GM21515 (cell line): ENCODE measurements around the gene MEIS2.

Source experiments
- ATAC-seq: cut with Tn5 transposase; IDR thresholded peaks from one replicate; pipeline ENCODE4 v1.9.1; 2021; ENCODE audit not compliant: unreplicated experiment

MEIS2 gene

DNA sequence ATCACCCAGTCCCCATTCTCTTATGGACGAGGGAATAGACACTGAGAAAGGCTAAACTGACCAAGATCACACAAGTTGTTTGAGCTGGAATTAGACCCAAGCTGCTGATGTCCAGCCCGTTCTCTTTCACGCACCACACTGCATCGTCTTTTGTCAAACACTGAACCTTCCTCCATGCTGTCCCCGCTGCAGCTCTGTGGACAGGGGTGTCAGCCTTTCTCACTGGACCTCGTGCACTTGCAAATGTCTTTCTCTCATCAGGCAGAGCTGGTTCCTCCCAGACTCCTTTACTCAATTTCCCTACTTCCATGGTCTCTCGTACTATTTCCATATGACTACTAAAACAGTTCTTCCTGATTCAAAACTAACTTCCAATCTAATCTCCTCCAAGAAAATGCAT, 161.6 kb downstream of the MEIS2 start:
- no peak for ATAC-seq

DNA sequence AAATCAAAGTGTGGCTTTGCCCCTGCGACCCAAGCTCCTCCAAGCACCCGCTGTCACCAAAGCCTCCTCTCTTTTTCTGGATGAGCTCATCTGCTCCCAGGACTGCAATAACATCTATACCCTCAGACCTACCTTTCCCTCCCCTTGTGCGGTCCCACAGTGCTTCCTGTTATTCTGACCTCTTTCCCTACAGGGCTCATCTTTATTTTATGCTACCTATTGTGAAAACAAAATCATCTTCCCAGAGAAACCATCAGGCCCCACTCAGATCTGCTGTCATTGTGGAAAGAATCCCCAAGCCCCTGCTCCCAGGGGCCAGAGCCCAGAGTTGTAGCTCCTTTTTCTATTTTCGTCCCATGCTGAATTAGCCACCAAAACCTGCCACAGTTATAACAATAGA, 162.2 kb downstream of the MEIS2 start:
- no peak for ATAC-seq

DNA sequence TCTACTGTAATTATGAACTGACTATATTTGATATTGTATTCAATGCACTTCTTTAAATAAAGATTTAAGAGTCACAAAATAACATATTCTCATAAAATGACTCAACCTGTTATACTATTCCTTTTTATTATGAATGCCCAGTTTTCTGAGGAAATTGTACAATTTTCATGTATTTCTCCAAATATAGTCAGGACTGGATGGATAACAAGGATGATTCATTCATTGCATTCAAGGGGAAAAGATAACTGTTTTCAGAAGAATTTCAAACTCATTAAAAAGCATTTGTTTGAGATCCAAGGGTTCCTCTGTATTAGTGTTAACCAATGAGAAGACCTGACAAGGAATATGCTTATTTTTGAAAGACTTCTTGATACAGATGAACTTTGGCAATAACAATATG, 163.7 kb downstream of the MEIS2 start:
- no peak for ATAC-seq

DNA sequence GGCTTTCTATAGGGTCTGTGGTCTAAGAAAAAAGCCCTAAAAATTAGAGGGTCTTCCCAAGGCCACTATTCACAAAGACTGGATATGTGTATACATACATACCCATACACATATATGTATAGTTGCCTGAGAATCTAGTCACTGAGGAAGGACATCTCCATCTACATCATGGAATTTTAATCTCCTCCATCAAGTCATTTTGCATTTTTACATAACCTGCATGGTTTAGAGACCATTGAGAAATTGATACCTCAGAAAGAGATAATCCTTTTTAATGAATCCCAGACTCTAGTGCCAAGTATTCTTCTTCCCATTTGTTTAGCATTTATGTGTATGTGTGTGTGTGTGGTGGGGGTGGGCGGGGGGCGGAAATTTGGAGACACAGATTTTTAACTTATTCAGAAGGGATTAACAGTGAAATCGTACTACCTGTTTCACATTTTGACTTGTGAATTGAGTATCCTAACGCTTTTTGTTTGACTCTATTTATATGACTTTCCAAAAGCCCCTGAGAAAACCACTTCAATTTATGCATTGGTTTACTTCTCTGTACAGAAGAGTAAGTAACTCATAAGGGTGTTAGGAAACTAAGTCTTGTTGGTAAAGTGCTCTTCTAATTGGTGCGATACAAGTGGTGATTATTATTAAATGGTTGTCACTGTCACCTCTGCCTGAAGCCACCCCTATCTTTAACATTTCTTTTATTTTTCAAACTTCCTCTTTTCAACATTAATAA, 166.9 kb downstream of the MEIS2 start:
- no peak for ATAC-seq

DNA sequence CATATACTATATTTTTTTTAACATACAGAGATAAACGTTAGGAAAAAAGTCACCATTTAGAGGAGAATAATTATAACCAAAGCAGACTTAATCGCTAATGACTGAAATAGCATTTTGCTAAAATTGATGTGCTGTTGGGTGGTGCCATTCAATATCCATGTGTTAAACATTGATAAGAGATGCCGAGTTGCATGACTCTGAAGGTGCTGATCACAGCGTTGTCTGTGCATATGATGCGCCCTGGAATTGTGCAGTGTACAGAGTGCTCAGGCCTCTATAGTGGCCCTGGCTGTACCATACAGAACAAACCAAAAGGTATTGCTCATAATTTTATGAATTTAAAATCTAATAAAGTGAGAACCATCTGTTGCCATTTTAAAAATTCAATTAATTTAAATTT, 168.3 kb downstream of the MEIS2 start:
- ATAC-seq = no peak

DNA sequence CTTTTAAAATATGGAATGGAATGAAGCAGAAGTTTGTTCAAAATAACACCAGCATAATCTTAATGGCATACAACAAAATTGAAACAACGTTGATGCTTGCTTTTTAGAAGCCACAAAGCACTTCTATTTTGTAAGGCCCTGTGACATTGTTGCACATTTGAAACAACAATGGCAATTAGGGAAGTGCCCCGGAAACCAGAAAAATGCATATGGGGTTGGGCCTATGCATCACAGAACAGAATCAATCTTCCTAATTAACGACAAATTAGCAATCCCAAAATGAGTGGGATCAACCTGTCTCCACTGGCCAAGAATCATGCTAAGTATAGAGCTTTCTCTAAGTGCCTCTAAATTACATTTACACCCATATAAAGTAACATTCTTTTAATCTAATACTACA, 168.9 kb downstream of the MEIS2 start:
- ATAC-seq = no peak

DNA sequence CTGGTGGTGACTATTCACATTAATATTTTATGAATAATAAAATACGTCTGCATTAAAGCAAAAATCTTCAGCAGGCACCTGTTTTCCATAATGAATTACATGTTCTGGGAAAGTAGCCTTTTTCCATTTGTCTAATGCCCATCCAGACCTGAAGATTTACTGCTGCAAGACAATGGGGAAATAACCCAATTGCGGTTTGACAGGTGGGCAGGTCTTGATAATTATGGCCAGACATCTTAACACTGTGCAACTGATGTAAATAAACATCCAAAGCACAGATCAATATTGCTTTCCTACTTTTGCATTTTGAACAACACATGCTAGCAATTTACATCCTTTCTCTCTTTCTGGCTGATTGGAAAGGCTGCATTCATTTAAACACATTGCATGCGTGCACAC, 173.9 kb downstream of the MEIS2 start:
- ATAC-seq = no peak

DNA sequence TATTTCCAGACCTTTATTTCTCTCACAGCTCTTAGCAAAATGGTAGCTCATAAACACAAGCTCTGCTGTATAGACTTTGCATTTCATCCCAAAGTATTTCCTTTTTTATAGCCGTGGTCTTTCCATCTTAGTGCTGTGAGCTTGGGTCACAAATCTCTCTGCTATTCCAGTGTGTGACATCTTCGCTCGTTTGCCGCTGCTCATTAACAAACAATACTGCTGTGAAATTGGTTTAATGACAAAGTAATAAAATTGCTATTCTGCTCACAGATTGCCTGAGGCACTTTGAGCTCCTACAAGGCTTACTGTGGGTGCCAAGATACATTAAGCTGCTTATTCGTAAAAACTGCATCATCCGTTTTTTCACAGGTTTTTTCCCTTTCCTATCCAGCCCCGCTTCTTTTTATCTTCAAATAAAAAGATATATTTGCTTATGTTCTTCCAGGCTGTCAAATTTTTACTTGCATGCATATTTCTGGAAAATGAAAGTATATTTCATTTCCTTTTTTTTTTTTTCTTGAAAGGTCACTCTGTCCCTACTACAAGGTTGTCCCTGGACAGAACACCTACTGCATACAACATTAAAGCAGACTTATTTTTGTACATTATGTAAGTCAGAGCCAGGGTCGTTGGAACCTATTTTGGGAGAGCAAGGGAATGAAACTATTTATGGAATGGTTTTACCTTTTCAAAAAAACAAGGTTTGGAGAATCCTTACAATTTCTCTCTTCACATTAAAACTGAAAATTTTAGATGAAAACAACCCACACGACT, 174.5 kb downstream of the MEIS2 start:
- no peak for ATAC-seq

DNA sequence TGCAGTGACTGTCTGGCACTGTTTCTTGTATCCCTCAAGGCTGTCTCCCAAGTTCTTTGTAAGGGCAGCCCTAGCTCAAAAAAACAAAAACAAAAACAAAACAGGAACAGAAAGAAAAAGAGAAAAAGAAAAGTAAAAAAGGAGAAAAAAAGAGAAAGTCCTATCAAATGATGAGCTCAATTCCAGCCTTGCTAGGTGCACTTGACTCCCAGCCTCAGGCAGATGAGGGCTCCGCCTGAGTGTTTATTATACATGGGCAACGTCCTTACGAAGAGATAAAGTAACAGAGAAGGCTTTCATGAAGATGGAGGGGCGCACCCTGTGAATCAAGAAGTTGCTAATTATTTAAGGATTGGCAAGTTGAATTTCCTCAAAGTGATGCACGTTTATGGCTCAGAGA, 175.3 kb downstream of the MEIS2 start:
- ATAC-seq = no peak

DNA sequence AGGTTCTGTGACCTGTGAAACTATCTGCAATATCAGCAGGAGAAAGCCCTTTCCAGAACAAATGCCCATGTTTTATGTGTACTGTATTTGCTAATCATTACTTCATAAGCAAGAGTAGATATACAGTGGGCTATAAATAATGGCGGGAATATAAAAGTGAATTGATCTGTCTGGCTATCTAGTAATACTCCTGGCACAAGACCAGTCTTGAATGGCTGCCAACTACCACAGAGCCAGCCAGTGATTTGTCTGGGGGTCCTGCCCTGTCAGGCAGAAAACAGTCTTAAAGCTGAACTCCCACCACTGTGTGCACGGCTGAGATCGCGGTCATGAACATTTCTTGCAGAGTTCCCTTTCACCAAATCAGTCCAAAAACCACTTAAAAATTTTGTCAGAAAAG, 176.3 kb downstream of the MEIS2 start:
- ATAC-seq = no peak

DNA sequence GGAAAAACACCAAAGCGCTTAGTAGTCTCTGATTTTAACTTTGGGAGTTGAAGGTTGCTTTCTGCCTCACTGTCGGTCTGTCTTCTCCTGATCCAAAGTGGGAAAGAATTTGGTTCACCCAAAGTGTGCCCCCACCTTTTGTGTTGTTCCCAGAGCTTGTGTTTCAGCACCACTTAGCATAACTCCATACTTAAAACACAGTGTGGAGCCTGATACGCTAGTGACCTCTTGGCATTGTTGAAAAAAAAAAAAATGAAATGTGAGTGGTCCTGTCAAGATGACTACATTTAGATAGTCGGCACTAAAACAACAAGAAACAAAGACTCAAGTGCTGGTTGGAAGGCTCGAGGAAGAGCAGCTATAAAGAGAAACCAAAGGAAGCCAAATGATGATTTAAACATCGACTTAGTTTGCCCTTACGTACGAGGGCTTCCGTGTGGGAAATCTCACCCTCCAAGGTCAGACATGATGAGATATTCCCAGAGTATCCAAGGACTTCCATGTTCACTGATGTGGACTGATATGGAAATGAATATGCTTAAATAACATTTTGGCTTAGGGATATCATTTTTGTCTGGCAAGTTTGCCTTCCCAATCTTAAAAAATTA, 178.8 kb downstream of the MEIS2 start:
- no peak for ATAC-seq

DNA sequence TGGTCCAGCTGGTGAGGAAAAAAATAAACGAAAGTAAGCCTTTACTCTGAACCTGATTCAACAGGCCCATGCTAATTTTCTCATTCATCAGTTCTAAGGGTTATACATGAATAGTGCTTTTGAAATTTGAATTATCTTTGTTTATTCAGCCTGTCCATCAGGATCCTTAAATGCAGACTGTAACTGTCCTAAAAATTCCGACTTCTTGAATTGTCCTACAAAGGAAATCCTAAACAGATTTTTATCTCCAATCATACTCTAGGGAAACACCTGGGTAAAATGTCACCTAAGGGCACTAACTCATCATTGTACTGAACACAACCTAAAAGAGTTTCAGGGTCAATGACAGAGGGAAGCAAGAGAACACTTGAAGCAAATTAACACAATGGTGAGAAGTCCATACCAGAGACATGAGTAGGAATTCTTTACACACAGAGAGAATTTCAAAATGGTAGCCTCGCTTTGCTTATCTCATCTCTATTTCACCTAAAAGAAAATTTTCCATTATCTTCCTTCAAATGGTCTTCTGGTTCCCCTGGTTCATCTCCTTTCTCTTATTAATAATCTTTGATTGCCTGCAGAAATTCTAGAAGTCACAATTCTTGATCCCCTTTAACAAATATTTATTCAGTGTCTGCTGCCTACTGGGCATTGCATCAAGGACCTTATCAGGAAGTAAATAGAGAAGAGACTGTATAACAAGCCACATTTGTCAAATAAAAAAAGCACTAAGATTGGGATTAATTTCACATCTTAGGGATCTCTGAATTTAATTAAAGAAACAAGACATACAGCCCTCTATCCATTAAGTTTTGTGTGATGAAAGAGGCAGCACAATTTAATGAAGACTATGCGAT, 182.7 kb downstream of the MEIS2 start:
- ATAC-seq = no peak

DNA sequence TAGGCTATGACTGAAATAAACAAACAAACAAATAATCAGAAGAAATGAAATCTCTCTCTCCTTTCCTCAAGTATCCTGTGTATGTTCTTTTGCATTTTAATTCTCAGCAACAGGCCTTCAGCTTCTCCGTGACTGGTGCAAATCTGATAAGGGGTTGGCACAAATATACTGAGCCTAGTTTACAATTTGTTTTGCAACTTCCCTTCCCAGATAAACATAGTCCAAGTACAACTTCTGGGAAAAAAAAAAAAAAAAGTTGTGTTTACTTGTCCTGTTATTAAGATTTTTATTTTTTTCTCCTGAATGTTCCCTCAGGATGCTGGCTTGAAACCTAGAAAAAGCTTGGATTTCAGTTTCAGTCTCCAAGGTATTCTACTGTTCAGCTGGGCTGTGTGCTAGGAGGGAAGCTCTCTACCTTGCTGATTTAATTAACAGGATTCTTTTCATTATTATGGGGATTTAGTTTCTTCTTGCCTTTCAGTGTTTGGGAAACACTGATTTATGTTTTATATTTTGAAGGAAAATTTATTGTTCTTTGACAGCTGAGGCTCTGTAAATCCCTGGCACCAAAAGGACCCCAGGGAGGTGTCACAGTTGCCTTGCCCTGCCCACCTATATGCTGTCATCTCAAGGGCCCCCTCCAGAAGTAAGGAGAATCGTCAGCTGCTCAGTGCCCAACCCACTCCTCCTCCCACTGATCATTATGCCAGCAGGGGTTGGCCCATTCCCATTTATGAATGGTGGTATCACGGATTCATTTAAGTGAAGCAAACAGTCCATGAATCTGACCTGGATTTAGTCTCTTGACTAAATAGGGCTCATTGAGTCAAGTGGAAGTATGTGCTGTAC, 185.2 kb downstream of the MEIS2 start:
- ATAC-seq = no peak

DNA sequence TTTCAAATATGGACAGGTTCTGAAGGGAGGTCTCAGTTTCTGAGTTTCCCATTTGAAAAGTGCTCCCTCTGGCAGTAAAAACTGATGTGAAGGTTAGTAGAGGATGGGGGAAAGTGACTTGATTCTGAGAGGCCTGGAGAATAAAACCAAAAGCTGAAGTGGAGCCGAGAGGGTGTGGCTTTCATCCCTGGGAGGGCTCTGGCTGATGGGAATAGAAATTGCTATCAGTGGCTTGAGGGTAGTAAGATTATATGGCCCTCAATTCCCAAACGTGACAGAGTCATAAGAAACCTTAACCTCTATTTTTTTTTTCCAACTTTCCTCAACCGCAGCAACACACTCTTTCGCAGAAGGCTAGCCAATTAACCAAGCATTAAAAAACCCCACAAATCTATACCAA, 185.9 kb downstream of the MEIS2 start:
- ATAC-seq = no peak

DNA sequence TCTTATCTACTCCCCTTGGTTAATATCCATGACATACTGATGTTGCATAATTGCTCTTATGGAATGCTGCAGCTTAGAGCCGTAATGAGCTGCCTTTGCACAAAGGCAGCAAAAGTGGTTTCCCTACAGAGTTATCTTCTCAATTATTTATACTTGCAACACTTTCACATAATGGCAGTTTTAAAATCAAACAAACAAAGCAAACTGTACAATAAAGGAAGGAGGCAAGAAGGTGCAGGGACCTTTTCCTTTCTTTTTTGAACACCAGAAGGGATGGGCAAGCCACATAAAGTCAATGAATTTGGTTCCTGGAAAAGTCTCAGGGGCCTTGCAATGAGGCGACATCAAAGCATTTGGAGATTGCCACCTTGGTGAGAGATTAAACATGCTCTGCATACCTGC, 188.0 kb downstream of the MEIS2 start:
- no peak for ATAC-seq

DNA sequence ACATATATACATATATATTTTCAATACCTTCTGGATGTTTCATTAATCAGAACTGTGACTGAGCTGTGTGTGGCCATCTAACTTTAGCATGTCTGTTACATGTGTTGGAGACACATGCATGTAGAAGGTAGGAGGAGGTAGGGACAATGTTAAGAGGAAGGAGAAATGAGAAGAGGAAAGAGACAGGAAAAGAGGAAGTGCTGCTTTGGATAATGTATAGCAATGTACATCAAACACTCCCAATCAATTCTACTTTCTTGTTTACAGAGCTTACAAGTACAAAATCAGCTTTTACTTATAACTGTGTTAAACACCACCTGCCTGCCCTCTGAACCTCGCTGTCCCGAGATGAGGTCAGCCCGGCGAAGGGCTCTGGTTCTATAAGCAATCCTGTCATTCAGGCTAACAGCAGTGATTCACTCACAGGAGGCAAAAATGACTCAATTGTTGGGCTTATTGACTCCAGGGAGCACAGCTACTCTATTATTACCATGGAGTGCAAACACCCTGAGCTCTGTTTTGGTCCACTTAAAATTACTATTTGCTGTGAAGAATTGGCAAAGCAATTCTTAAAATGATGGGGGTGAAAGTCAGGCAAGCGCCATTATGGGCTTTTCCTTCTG, 188.9 kb downstream of the MEIS2 start:
- ATAC-seq = no peak

DNA sequence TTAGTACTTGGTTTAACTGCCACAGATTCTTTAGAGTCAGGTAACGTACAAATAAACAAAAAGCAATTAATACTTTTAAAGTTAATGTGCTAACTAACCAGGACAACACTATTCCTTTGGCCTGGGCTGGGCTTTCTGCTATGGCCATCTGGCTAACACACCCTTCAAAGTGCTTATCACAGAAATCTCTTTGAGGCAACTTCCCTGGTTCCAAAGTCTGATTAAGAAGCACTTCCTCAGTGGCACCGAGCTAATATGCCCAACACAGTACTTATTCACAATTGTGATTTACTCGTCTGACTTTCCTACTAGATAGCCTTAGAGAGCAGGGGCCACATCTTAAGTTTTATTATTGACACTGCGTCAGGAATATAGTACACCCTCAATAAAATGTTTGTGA, 191.4 kb downstream of the MEIS2 start:
- ATAC-seq = no peak

DNA sequence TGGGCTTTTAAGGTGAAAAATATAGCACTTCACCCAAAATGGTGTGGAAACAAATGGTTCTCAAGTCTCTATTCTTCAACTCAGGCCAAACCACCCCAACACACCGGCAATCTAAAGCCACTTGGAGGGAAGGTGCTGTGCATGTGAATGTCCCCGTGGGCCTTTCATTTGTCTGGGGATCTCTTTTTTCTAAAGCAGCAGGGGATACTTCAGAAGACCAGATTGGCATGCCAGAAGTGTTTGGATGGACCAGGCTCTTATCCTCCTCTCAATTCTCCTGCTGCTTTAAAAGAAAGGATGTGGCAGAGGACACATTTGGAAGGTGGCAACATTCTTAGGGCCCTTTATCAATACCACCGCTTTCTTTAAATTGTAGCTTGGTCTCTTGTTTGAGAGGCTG, 193.1 kb downstream of the MEIS2 start:
- ATAC-seq = no peak

DNA sequence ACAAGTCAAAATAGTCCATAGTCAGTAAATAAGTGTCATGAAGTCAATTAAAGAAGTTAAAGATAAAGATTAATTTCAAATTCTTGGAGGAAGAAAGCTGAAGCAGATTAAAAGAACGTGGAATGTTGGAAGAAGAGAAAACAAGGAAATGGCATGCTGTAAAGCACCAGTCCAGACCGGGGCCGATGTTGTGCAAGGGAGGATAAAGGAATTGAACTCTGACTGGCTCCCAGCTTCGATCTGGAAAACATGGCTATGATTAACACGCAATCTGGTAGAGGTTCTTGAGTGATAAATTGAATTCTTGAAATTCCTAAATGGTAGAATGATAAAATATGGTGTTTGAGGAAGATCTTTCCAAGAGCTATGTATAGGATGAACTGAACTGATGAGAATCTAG, 194.4 kb downstream of the MEIS2 start:
- no peak for ATAC-seq

DNA sequence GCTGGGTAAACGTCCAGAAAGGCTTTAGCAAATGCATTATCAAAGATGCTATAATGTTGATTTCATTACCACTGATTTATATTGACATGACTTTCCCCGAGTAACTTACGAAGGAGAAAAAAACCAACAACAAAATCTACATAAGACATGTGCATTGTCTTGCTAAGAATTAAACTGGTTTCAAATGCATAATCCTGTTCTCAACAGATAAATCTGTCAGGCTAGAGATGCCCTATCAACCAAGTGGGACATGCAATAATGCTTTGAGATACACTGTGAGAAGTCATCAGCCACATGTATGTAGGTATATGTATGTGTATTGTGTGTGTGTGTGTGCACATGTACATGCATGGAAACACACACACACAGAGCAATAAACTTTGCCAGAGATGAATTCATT, 195.6 kb downstream of the MEIS2 start:
- no peak for ATAC-seq
